ENCODE data around the gene FBXL16. TPM values are rescaled to one million over a fixed set of nuclear protein-coding genes. Genes with fewer than 3 reads are reported as not detected.
A peak's percentile ranks its signal among the peaks of the same experiment; 100 is the strongest.

Gene FBXL16
- total RNA-seq, 1 donor from 2014 or later: 5.8 TPM

- Mint-ChIP-seq H3K4me1 (ENCODE audit: low read depth) (peaks cover 4% of the 10 kb centered on the region), H3K4me3 (ENCODE audit: low read depth) (peak within 1 kb of the TSS; percentile 79), H3K27ac (peak within 1 kb of the TSS; percentile 80), H3K9me3 (no peaks in the 10 kb centered on the region), H3K36me3 (ENCODE audit: low read depth) (peaks cover 8% of the 10 kb centered on the region), H3K27me3 (ENCODE audit: low read depth) (no peaks in the 10 kb centered on the region)
- intact Hi-C loops (cut with micrococcal nuclease): no loop called here
- peak; percentile 93 for DNase-seq (ENCODE audit: low spot score)
These were observed 37.7 kb downstream of the FBXL16 start, which contains the start of gene RHOT2 for GRCh38 chr16:667780-668518. RHOT2 (plus strand) TSS chr16:668132; CDS start chr16:668200, 68 bp downstream.

- Mint-ChIP-seq H3K9me3 (no peaks in the 10 kb centered on the region), H3K4me3 (ENCODE audit: low read depth) (peak overlapping the region; percentile 71), H3K36me3 (ENCODE audit: low read depth) (peaks cover 6% of the 10 kb centered on the region), H3K27ac (peak overlapping the region; percentile 80), H3K27me3 (ENCODE audit: low read depth) (no peaks in the 10 kb centered on the region), H3K4me1 (ENCODE audit: low read depth) (peaks cover 4% of the 10 kb centered on the region)
- intact Hi-C loops (cut with micrococcal nuclease): no loop called here
- DNase-seq (ENCODE audit: low spot score): no peak
These were observed 38.4 kb downstream of the FBXL16 start for GRCh38 chr16:667113-667779.

GRCh38 chr16:666572-666971, 39.0 kb downstream of the FBXL16 start:
- Mint-ChIP-seq H3K4me3 (ENCODE audit: low read depth) (no peak overlapping the region), H3K9me3 (no peaks in the 10 kb centered on the region), H3K4me1 (ENCODE audit: low read depth) (peaks cover 4% of the 10 kb centered on the region), H3K27ac (no peak overlapping the region), H3K27me3 (ENCODE audit: low read depth) (no peaks in the 10 kb centered on the region), H3K36me3 (ENCODE audit: low read depth) (peaks cover 6% of the 10 kb centered on the region)
- intact Hi-C loops (cut with micrococcal nuclease): no loop called here
- DNase-seq (ENCODE audit: low spot score): no peak

- no peaks in the 10 kb centered on the region for H3K27me3 Mint-ChIP-seq (ENCODE audit: low read depth)
- intact Hi-C loops (cut with micrococcal nuclease): no loop called here
- peaks cover 6% of the 10 kb centered on the region for H3K4me1 Mint-ChIP-seq (ENCODE audit: low read depth)
- no peak for DNase-seq (ENCODE audit: low spot score)
- H3K4me3 Mint-ChIP-seq (ENCODE audit: low read depth): no peak overlapping the region
- no peaks in the 10 kb centered on the region for H3K36me3 Mint-ChIP-seq (ENCODE audit: low read depth)
- no peak overlapping the region for H3K27ac Mint-ChIP-seq
- H3K9me3 Mint-ChIP-seq: no peaks in the 10 kb centered on the region
These were observed 43.0 kb downstream of the FBXL16 start for GRCh38 chr16:662597-662996.

- no peaks in the 10 kb centered on the region for H3K36me3 Mint-ChIP-seq (ENCODE audit: low read depth)
- no peaks in the 10 kb centered on the region for H3K27me3 Mint-ChIP-seq (ENCODE audit: low read depth)
- peaks cover 3% of the 10 kb centered on the region for H3K4me1 Mint-ChIP-seq (ENCODE audit: low read depth)
- H3K9me3 Mint-ChIP-seq: no peaks in the 10 kb centered on the region
- H3K4me3 Mint-ChIP-seq (ENCODE audit: low read depth): no peak overlapping the region
- H3K27ac Mint-ChIP-seq: no peak overlapping the region
- intact Hi-C loops (cut with micrococcal nuclease): no loop called here
- DNase-seq (ENCODE audit: low spot score): no peak
These were observed 43.5 kb downstream of the FBXL16 start for GRCh38 chr16:662095-662494.

GRCh38 chr16:661184-661821, 44.3 kb downstream of the FBXL16 start:
- H3K4me1 Mint-ChIP-seq (ENCODE audit: low read depth): peaks cover 3% of the 10 kb centered on the region
- H3K36me3 Mint-ChIP-seq (ENCODE audit: low read depth): no peaks in the 10 kb centered on the region
- H3K4me3 Mint-ChIP-seq (ENCODE audit: low read depth): no peak overlapping the region
- no peak overlapping the region for H3K27ac Mint-ChIP-seq
- intact Hi-C loops (cut with micrococcal nuclease): no loop called here
- DNase-seq (ENCODE audit: low spot score): no peak
- H3K9me3 Mint-ChIP-seq: no peaks in the 10 kb centered on the region
- H3K27me3 Mint-ChIP-seq (ENCODE audit: low read depth): no peaks in the 10 kb centered on the region

GRCh38 chr16:660459-661183, 45.0 kb downstream of the FBXL16 start:
- intact Hi-C loops (cut with micrococcal nuclease): no loop called here
- Mint-ChIP-seq H3K9me3 (no peaks in the 10 kb centered on the region), H3K27ac (no peak overlapping the region), H3K4me3 (ENCODE audit: low read depth) (no peak overlapping the region), H3K36me3 (ENCODE audit: low read depth) (no peaks in the 10 kb centered on the region), H3K4me1 (ENCODE audit: low read depth) (peaks cover 3% of the 10 kb centered on the region), H3K27me3 (ENCODE audit: low read depth) (no peaks in the 10 kb centered on the region)
- DNase-seq (ENCODE audit: low spot score): peak; percentile 61

GRCh38 chr16:660132-660458, 45.5 kb downstream of the FBXL16 start:
- Mint-ChIP-seq H3K27ac (no peak overlapping the region), H3K4me3 (ENCODE audit: low read depth) (no peak overlapping the region), H3K36me3 (ENCODE audit: low read depth) (no peaks in the 10 kb centered on the region), H3K4me1 (ENCODE audit: low read depth) (peaks cover 3% of the 10 kb centered on the region), H3K9me3 (no peaks in the 10 kb centered on the region), H3K27me3 (ENCODE audit: low read depth) (no peaks in the 10 kb centered on the region)
- intact Hi-C loops (cut with micrococcal nuclease): no loop called here
- DNase-seq (ENCODE audit: low spot score): no peak

- no peak for DNase-seq (ENCODE audit: low spot score)
- peaks cover 3% of the 10 kb centered on the region for H3K4me1 Mint-ChIP-seq (ENCODE audit: low read depth)
- no peak overlapping the region for H3K4me3 Mint-ChIP-seq (ENCODE audit: low read depth)
- no peaks in the 10 kb centered on the region for H3K27me3 Mint-ChIP-seq (ENCODE audit: low read depth)
- no peak overlapping the region for H3K27ac Mint-ChIP-seq
- H3K9me3 Mint-ChIP-seq: no peaks in the 10 kb centered on the region
- no peaks in the 10 kb centered on the region for H3K36me3 Mint-ChIP-seq (ENCODE audit: low read depth)
- intact Hi-C loops (cut with micrococcal nuclease): no loop called here
These were observed 46.0 kb downstream of the FBXL16 start for GRCh38 chr16:659618-660017.

- no peaks in the 10 kb centered on the region for H3K27me3 Mint-ChIP-seq (ENCODE audit: low read depth)
- no peaks in the 10 kb centered on the region for H3K36me3 Mint-ChIP-seq (ENCODE audit: low read depth)
- intact Hi-C loops (cut with micrococcal nuclease): no loop called here
- no peak for DNase-seq (ENCODE audit: low spot score)
- H3K4me3 Mint-ChIP-seq (ENCODE audit: low read depth): no peak overlapping the region
- H3K4me1 Mint-ChIP-seq (ENCODE audit: low read depth): peaks cover 3% of the 10 kb centered on the region
- H3K9me3 Mint-ChIP-seq: no peaks in the 10 kb centered on the region
- H3K27ac Mint-ChIP-seq: no peak overlapping the region
These were observed 46.7 kb downstream of the FBXL16 start for GRCh38 chr16:658679-659571.

- H3K4me3 Mint-ChIP-seq (ENCODE audit: low read depth): no peak overlapping the region
- no peaks in the 10 kb centered on the region for H3K9me3 Mint-ChIP-seq
- intact Hi-C loops (cut with micrococcal nuclease): no loop called here
These were observed 48.1 kb downstream of the FBXL16 start for GRCh38 chr16:657487-657886.

GRCh38 chr16:654034-654433, 51.6 kb downstream of the FBXL16 start:
- Mint-ChIP-seq H3K9me3 (no peaks in the 10 kb centered on the region), H3K4me3 (ENCODE audit: low read depth) (no peak overlapping the region), H3K4me1 (ENCODE audit: low read depth) (peaks cover 2% of the 10 kb centered on the region), H3K27ac (no peak overlapping the region), H3K36me3 (ENCODE audit: low read depth) (no peaks in the 10 kb centered on the region), H3K27me3 (ENCODE audit: low read depth) (no peaks in the 10 kb centered on the region)
- DNase-seq (ENCODE audit: low spot score): no peak
- intact Hi-C loops (cut with micrococcal nuclease): no loop called here

More at GRCh38 chr16:657487-657886, 48.1 kb downstream of the FBXL16 start:
- no peak overlapping the region for H3K27ac Mint-ChIP-seq
- H3K27me3 Mint-ChIP-seq (ENCODE audit: low read depth): no peaks in the 10 kb centered on the region
- H3K4me1 Mint-ChIP-seq (ENCODE audit: low read depth): peaks cover 3% of the 10 kb centered on the region
- no peaks in the 10 kb centered on the region for H3K36me3 Mint-ChIP-seq (ENCODE audit: low read depth)
- no peak for DNase-seq (ENCODE audit: low spot score)

Measured in activated T-helper 2 cell treated with anti-CD3 and anti-CD28 coated beads, Interferon-gamma antibody, Interleukin-2, Interleukin-4, amounts not matched to agents 10 μg/mL and 5 μg/mL and 100 μg/mL, durations not matched to agents 14 hours and 24 hours and 36 hours (primary cell).